HEK293 (cell line): ENCODE measurements around the gene DHRS13.

ENCODE experiments used
- CTCF ChIA-PET: fragments of 350-600 bp; formaldehyde crosslinking; extraction: SDS; loops from one replicate; lab custom pipeline; 2021; ENCODE audit warnings: antibody characterized with exemption; lab: Yijun Ruan, JAX
- POLR2A ChIA-PET: fragments of 300-600 bp; formaldehyde crosslinking; extraction: SDS; loops from one replicate; lab custom pipeline; 2020; ENCODE audit warnings: antibody characterized with exemption, inconsistent platforms; lab: Yijun Ruan, JAX
- H3K27ac ChIP-seq: fragments of 200-500 bp; sonication (Bioruptor generic); 2 replicates; pipeline ENCODE4 v1.5.1; 2014; ENCODE audit warnings: low read depth, low read length, control low read depth, inconsistent platforms; ENCODE audit errors: extremely low read depth
- H3K36me3 ChIP-seq, 2 experiments: fragments of 200-500 bp in 1 of 2; sonication (Bioruptor generic) in 1 of 2; 1 replicate in 1 of 2; 2 replicates in 1 of 2; pipeline ENCODE4 v1.5.1; 2014 to 2017; ENCODE audit warnings: inconsistent platforms in 2 of 2, low read length in 2 of 2; ENCODE audit not compliant: control insufficient read depth in 2 of 2, insufficient read depth in 1 of 2
- H3K4me1 ChIP-seq: fragments of 200-500 bp; sonication (Bioruptor generic); 2 replicates; pipeline ENCODE4 v1.5.1; 2014; ENCODE audit warnings: mild to moderate bottlenecking, low read length, inconsistent platforms; ENCODE audit not compliant: control insufficient read depth, insufficient read depth
- H3K4me3 ChIP-seq: 2 replicates; pipeline ENCODE4 v1.5.1; 2011; ENCODE audit warnings: low read depth, mild to moderate bottlenecking, control low read depth, low read length, moderate library complexity
- H3K9me3 ChIP-seq: fragments of 200-500 bp; sonication (Bioruptor generic); 2 replicates; pipeline ENCODE4 v1.5.1; 2014; ENCODE audit warnings: low read depth, low read length, inconsistent platforms; ENCODE audit not compliant: control insufficient read depth, insufficient read depth
- BCL11B ChIP-seq: fragments of 450-650 bp; formaldehyde crosslinking; IDR thresholded peaks from 2 replicates; pipeline ENCODE4 v1.5.1; 2016; ENCODE audit warnings: low read depth, missing biosample characterization, missing genetic modification characterization
- KLF9 ChIP-seq: fragments of 450-650 bp; formaldehyde crosslinking; IDR thresholded peaks from 2 replicates; pipeline ENCODE4 v1.5.1; 2016; ENCODE audit warnings: missing biosample characterization, missing genetic modification characterization, low read depth
- REPIN1 ChIP-seq: fragments of 450-650 bp; formaldehyde crosslinking; IDR thresholded peaks from 2 replicates; pipeline ENCODE4 v1.5.1; 2017; ENCODE audit warnings: missing biosample characterization, missing genetic modification characterization, low read depth
- SCRT1 ChIP-seq: fragments of 450-650 bp; formaldehyde crosslinking; IDR thresholded peaks from 2 replicates; pipeline ENCODE4 v1.5.1; 2016; ENCODE audit warnings: missing biosample characterization, missing genetic modification characterization, borderline replicate concordance
- YY1 ChIP-seq: fragments of 450-650 bp; formaldehyde crosslinking; IDR thresholded peaks from 2 replicates; pipeline ENCODE4 v1.5.1; 2018; ENCODE audit warnings: missing biosample characterization, missing genetic modification characterization
- ZBTB20 ChIP-seq: fragments of 450-650 bp; formaldehyde crosslinking; IDR thresholded peaks from 2 replicates; pipeline ENCODE4 v1.5.1; 2016; ENCODE audit warnings: missing biosample characterization, missing genetic modification characterization
- ZBTB48 ChIP-seq: fragments of 450-650 bp; formaldehyde crosslinking; IDR thresholded peaks from 2 replicates; pipeline ENCODE4 v1.5.1; 2016; ENCODE audit warnings: missing biosample characterization, missing genetic modification characterization
- ZFP37 ChIP-seq: fragments of 450-650 bp; formaldehyde crosslinking; IDR thresholded peaks from 2 replicates; pipeline ENCODE4 v1.5.1; 2016; ENCODE audit warnings: missing biosample characterization, missing genetic modification characterization
- ZFP69B ChIP-seq: fragments of 450-650 bp; formaldehyde crosslinking; IDR thresholded peaks from 2 replicates; pipeline ENCODE4 v1.5.1; 2016; ENCODE audit warnings: missing biosample characterization, missing genetic modification characterization
- ZNF10 ChIP-seq: fragments of 450-650 bp; formaldehyde crosslinking; IDR thresholded peaks from 2 replicates; pipeline ENCODE4 v1.5.1; 2017; ENCODE audit warnings: missing biosample characterization, missing genetic modification characterization
- ZNF121 ChIP-seq: fragments of 450-650 bp; formaldehyde crosslinking; IDR thresholded peaks from 2 replicates; pipeline ENCODE4 v1.5.1; 2016; ENCODE audit warnings: missing biosample characterization, missing genetic modification characterization
- ZNF184 ChIP-seq: fragments of 450-650 bp; IDR thresholded peaks from 2 replicates; pipeline ENCODE4 v1.5.1; 2018; ENCODE audit warnings: missing biosample characterization, mild to moderate bottlenecking, missing genetic modification characterization
- ZNF202 ChIP-seq: fragments of 450-650 bp; formaldehyde crosslinking; IDR thresholded peaks from 2 replicates; pipeline ENCODE4 v1.5.1; 2016; ENCODE audit warnings: missing biosample characterization, missing genetic modification characterization, borderline replicate concordance
- ZNF239 ChIP-seq: fragments of 450-650 bp; formaldehyde crosslinking; IDR thresholded peaks from 2 replicates; pipeline ENCODE4 v1.5.1; 2016; ENCODE audit warnings: missing biosample characterization, missing genetic modification characterization
- ZNF324 ChIP-seq: fragments of 450-650 bp; formaldehyde crosslinking; IDR thresholded peaks from 2 replicates; pipeline ENCODE4 v1.5.1; 2016; ENCODE audit warnings: missing biosample characterization, missing genetic modification characterization
- ZNF514 ChIP-seq: fragments of 450-650 bp; formaldehyde crosslinking; IDR thresholded peaks from 2 replicates; pipeline ENCODE4 v1.5.1; 2016; ENCODE audit warnings: missing biosample characterization, missing genetic modification characterization
- ZNF560 ChIP-seq: fragments of 450-650 bp; formaldehyde crosslinking; IDR thresholded peaks from 2 replicates; pipeline ENCODE4 v1.5.1; 2017; ENCODE audit warnings: missing biosample characterization, missing genetic modification characterization, borderline replicate concordance
- ZNF791 ChIP-seq: fragments of 450-650 bp; formaldehyde crosslinking; IDR thresholded peaks from 2 replicates; pipeline ENCODE4 v1.5.1; 2016; ENCODE audit warnings: missing biosample characterization, missing genetic modification characterization
- ZNF837 ChIP-seq: fragments of 450-650 bp; formaldehyde crosslinking; IDR thresholded peaks from 2 replicates; pipeline ENCODE4 v1.5.1; 2016; ENCODE audit warnings: missing biosample characterization, missing genetic modification characterization
- TF ChIP-seq, protein P1 (sequence below): fragments of 450-650 bp; formaldehyde crosslinking; IDR thresholded peaks from 2 replicates; pipeline ENCODE4 v1.5.1; 2016; ENCODE audit warnings: missing biosample characterization, missing genetic modification characterization
- TF ChIP-seq, protein P2 (sequence below): fragments of 450-650 bp; formaldehyde crosslinking; IDR thresholded peaks from 2 replicates; pipeline ENCODE4 v1.5.1; 2016; ENCODE audit warnings: missing biosample characterization, missing genetic modification characterization
- TF ChIP-seq, protein P3 (sequence below): fragments of 450-650 bp; formaldehyde crosslinking; IDR thresholded peaks from 2 replicates; pipeline ENCODE4 v1.5.1; 2016; ENCODE audit warnings: missing biosample characterization, missing genetic modification characterization
- TF ChIP-seq, protein P4 (sequence below): fragments of 450-650 bp; formaldehyde crosslinking; IDR thresholded peaks from 2 replicates; pipeline ENCODE4 v1.5.1; 2017; ENCODE audit warnings: missing biosample characterization, missing genetic modification characterization
- TF ChIP-seq, protein P5 (sequence below): fragments of 450-650 bp; formaldehyde crosslinking; IDR thresholded peaks from 2 replicates; pipeline ENCODE4 v1.5.1; 2016; ENCODE audit warnings: missing biosample characterization, missing genetic modification characterization

DHRS13 gene, protein sequence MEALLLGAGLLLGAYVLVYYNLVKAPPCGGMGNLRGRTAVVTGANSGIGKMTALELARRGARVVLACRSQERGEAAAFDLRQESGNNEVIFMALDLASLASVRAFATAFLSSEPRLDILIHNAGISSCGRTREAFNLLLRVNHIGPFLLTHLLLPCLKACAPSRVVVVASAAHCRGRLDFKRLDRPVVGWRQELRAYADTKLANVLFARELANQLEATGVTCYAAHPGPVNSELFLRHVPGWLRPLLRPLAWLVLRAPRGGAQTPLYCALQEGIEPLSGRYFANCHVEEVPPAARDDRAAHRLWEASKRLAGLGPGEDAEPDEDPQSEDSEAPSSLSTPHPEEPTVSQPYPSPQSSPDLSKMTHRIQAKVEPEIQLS

DNA sequence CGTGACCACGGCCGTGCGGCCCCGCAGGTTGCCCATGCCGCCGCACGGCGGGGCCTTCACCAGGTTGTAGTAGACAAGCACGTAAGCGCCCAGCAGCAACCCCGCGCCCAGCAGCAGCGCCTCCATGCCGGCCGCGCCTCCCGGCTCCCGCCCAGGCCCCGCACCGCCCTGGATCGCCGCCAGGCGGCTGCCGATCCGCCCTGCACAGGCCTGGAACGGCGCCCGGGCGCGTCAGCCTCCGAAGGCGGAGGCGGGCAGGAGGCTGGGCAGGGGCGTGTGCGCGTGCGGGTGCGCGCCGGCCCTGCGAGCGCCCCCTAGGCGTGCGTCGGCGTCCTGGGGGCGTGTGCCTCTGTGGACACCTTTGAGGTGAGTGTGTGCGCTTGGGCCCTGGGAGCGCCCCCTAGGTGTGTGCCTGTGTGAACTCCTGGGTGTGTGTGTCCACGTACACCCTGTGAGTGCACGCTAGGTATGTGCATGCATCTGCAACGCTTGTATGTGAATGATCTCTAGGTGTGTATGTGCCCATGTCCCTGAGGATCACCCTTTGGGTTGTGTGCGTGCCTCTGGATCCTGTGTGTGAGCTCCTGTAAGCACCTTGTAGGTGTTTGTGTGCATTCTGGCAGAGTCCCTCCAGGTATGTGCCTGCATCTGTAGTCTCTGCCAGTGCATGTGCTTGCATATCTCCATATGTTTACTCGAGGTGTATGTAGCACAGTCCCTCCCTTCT is at the start of gene DHRS13:
Gene DHRS13, minus strand, starts transcription at position 261 of the 727 bp plus-strand sequence. Its CDS starts 135 bp downstream, at position 126.
- Histone ChIP-seq H3K36me3 (peaks cover 3 to 45% of the 10 kb centered on the region in 2 experiments; a peak in 1 of 3 replicates), H3K9me3 (no peaks in the 10 kb centered on the region), H3K4me1 (peaks cover 1% of the 10 kb centered on the region; the same call in 1 of the 2 replicates), H3K4me3 (peak within 1 kb of the TSS; percentile 65), H3K27ac (peak within 1 kb of the TSS; percentile 77)
- ChIA-PET POLR2A (interaction anchor here (0.6 to 2.1 kb wide), 7 partner anchors 46 to 178 kb away, joined by 3 to 9 read pairs (median 4); partner anchors contain the start of genes FAM222B, PHF12 and TLCD1), CTCF (interaction anchor here (0.6 to 18.6 kb wide), 28 partner anchors 9 to 276 kb away, joined by 3 to 142 read pairs (median 5); partner anchors contain the start of genes NEK8, PHF12 and TLCD1)
- TF ChIP-seq, protein P1, sequence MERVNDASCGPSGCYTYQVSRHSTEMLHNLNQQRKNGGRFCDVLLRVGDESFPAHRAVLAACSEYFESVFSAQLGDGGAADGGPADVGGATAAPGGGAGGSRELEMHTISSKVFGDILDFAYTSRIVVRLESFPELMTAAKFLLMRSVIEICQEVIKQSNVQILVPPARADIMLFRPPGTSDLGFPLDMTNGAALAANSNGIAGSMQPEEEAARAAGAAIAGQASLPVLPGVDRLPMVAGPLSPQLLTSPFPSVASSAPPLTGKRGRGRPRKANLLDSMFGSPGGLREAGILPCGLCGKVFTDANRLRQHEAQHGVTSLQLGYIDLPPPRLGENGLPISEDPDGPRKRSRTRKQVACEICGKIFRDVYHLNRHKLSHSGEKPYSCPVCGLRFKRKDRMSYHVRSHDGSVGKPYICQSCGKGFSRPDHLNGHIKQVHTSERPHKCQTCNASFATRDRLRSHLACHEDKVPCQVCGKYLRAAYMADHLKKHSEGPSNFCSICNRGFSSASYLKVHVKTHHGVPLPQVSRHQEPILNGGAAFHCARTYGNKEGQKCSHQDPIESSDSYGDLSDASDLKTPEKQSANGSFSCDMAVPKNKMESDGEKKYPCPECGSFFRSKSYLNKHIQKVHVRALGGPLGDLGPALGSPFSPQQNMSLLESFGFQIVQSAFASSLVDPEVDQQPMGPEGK (tag by site-specific recombination) = peak; percentile 90
- TF ChIP-seq REPIN1 (tag by site-specific recombination) = no peak
- TF ChIP-seq, protein P2, sequence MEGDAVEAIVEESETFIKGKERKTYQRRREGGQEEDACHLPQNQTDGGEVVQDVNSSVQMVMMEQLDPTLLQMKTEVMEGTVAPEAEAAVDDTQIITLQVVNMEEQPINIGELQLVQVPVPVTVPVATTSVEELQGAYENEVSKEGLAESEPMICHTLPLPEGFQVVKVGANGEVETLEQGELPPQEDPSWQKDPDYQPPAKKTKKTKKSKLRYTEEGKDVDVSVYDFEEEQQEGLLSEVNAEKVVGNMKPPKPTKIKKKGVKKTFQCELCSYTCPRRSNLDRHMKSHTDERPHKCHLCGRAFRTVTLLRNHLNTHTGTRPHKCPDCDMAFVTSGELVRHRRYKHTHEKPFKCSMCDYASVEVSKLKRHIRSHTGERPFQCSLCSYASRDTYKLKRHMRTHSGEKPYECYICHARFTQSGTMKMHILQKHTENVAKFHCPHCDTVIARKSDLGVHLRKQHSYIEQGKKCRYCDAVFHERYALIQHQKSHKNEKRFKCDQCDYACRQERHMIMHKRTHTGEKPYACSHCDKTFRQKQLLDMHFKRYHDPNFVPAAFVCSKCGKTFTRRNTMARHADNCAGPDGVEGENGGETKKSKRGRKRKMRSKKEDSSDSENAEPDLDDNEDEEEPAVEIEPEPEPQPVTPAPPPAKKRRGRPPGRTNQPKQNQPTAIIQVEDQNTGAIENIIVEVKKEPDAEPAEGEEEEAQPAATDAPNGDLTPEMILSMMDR (tag by site-specific recombination) = peak; percentile 99
- TF ChIP-seq, protein P3, sequence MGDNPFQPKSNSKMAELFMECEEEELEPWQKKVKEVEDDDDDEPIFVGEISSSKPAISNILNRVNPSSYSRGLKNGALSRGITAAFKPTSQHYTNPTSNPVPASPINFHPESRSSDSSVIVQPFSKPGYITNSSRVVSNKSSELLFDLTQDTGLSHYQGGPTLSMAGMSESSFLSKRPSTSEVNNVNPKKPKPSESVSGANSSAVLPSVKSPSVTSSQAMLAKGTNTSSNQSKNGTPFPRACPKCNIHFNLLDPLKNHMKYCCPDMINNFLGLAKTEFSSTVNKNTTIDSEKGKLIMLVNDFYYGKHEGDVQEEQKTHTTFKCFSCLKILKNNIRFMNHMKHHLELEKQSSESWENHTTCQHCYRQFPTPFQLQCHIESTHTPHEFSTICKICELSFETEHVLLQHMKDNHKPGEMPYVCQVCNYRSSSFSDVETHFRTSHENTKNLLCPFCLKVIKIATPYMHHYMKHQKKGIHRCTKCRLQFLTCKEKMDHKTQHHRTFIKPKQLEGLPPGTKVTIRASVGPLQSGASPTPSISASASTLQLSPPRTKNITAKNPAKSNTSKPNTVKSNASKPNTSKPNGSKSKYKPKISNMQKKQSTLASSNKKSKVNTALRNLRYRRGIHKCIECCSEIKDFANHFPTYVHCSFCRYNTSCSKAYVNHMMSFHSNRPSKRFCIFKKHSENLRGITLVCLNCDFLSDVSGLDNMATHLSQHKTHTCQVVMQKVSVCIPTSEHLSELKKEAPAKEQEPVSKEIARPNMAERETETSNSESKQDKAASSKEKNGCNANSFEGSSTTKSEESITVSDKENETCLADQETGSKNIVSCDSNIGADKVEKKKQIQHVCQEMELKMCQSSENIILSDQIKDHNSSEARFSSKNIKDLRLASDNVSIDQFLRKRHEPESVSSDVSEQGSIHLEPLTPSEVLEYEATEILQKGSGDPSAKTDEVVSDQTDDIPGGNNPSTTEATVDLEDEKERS (tag by site-specific recombination) = no peak
- TF ChIP-seq ZBTB20 (tag by site-specific recombination) = peak; percentile 74
- peak; percentile 70; the same call in 1 of the 2 replicates for TF ChIP-seq ZNF324 (tag by site-specific recombination)
- TF ChIP-seq ZNF837 = no peak
- TF ChIP-seq ZNF239 = no peak
- no peak for TF ChIP-seq ZNF791
- TF ChIP-seq, protein P4, sequence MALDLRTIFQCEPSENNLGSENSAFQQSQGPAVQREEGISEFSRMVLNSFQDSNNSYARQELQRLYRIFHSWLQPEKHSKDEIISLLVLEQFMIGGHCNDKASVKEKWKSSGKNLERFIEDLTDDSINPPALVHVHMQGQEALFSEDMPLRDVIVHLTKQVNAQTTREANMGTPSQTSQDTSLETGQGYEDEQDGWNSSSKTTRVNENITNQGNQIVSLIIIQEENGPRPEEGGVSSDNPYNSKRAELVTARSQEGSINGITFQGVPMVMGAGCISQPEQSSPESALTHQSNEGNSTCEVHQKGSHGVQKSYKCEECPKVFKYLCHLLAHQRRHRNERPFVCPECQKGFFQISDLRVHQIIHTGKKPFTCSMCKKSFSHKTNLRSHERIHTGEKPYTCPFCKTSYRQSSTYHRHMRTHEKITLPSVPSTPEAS (tag by site-specific recombination) = peak; percentile 80
- TF ChIP-seq YY1 (tag by site-specific recombination) = peak; percentile 57; the same call in 1 of the 2 replicates
- TF ChIP-seq, protein P5, sequence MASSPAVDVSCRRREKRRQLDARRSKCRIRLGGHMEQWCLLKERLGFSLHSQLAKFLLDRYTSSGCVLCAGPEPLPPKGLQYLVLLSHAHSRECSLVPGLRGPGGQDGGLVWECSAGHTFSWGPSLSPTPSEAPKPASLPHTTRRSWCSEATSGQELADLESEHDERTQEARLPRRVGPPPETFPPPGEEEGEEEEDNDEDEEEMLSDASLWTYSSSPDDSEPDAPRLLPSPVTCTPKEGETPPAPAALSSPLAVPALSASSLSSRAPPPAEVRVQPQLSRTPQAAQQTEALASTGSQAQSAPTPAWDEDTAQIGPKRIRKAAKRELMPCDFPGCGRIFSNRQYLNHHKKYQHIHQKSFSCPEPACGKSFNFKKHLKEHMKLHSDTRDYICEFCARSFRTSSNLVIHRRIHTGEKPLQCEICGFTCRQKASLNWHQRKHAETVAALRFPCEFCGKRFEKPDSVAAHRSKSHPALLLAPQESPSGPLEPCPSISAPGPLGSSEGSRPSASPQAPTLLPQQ (tag by site-specific recombination) = peak; percentile 52; the same call in 1 of the 2 replicates
- TF ChIP-seq ZFP69B (tag by site-specific recombination) = peak; percentile 57; the same call in 1 of the 2 replicates
- TF ChIP-seq ZNF121 (tag by site-specific recombination) = no peak
- peak; percentile 57; the same call in 1 of the 2 replicates for TF ChIP-seq BCL11B (tag by site-specific recombination)
- peak; percentile 91 for TF ChIP-seq ZFP37 (tag by site-specific recombination)
- TF ChIP-seq ZNF10 (tag by site-specific recombination) = peak; percentile 15; the same call in 1 of the 2 replicates
- no peak for TF ChIP-seq SCRT1 (tag by site-specific recombination)
- no peak for TF ChIP-seq ZNF202
- peak; percentile 75; the same call in 1 of the 2 replicates for TF ChIP-seq ZNF184 (tag by site-specific recombination)
- TF ChIP-seq ZNF560 = no peak
- peak; percentile 52; the same call in 1 of the 2 replicates for TF ChIP-seq ZBTB48 (tag by site-specific recombination)
- TF ChIP-seq ZNF514 = no peak
- peak; percentile 96 for TF ChIP-seq KLF9 (tag by site-specific recombination)
